AG08395 (cell line): Measurements from ENCODE around the gene TLR2.
A peak's percentile ranks its signal among the peaks of the same experiment; 100 is the strongest.
"Not testable (repeated sequence)": the region's sequence is repeated elsewhere in the genome, so short reads cannot be mapped to it uniquely, and the experiment has no call there.

Experiments used
- DNase-seq: peaks from one replicate; pipeline ENCODE4 v3.0.0; 2012; ENCODE audit warnings: mixed read lengths, low spot score

Gene TLR2

GRCh38 chr4:153661908-153662307, 22.2 kb upstream of the TLR2 start:
- no peak for DNase-seq

GRCh38 chr4:153663667-153664066, 20.4 kb upstream of the TLR2 start:
- DNase-seq = no peak

GRCh38 chr4:153666505-153666904, 17.6 kb upstream of the TLR2 start:
- DNase-seq = not testable (repeated sequence)

GRCh38 chr4:153668647-153669046, 15.4 kb upstream of the TLR2 start:
- no peak for DNase-seq

- DNase-seq = no peak
These were observed 14.2 kb upstream of the TLR2 start for GRCh38 chr4:153669838-153670237.

- DNase-seq = no peak
These were observed 7.6 kb upstream of the TLR2 start for GRCh38 chr4:153676486-153676885.

- peak; percentile 52 for DNase-seq
These were observed 7.1 kb upstream of the TLR2 start for GRCh38 chr4:153676984-153677383.

- DNase-seq = no peak
These were observed 4.6 kb upstream of the TLR2 start for GRCh38 chr4:153679486-153679885.

- no peak for DNase-seq
These were observed 308 bp upstream of the TLR2 start for GRCh38 chr4:153683763-153684181.

- no peak for DNase-seq
These were observed 891 bp downstream of the TLR2 start for GRCh38 chr4:153684971-153685371.

GRCh38 chr4:153704522-153704921, 20.4 kb downstream of the TLR2 start:
- DNase-seq = no peak

GRCh38 chr4:153705743-153706468, 21.8 kb downstream of the TLR2 start:
- no peak for DNase-seq

GRCh38 chr4:153706519-153706918, 22.4 kb downstream of the TLR2 start:
- no peak for DNase-seq

- DNase-seq = no peak
These were observed 26.6 kb downstream of the TLR2 start for GRCh38 chr4:153710681-153711080.

GRCh38 chr4:153713866-153714646, 30.0 kb downstream of the TLR2 start:
- DNase-seq = peak; percentile 6

GRCh38 chr4:153722036-153722435, 38.0 kb downstream of the TLR2 start:
- DNase-seq = no peak

GRCh38 chr4:153724606-153725005, 40.5 kb downstream of the TLR2 start:
- DNase-seq = no peak

- no peak for DNase-seq
These were observed 41.2 kb downstream of the TLR2 start for GRCh38 chr4:153725136-153725830.

- DNase-seq = no peak
These were observed 41.7 kb downstream of the TLR2 start for GRCh38 chr4:153725831-153726154.

GRCh38 chr4:153728151-153728550, 44.1 kb downstream of the TLR2 start:
- DNase-seq = no peak

- no peak for DNase-seq
These were observed 44.6 kb downstream of the TLR2 start for GRCh38 chr4:153728660-153729059.

- no peak for DNase-seq
These were observed 45.8 kb downstream of the TLR2 start for GRCh38 chr4:153729895-153730294.

GRCh38 chr4:153731239-153731638, 47.2 kb downstream of the TLR2 start:
- DNase-seq = peak; percentile 79
